Measurements from ENCODE around the gene NKX2-8.
A peak's percentile ranks its signal among the peaks of the same experiment; 100 is the strongest.

Gene NKX2-8

DNA sequence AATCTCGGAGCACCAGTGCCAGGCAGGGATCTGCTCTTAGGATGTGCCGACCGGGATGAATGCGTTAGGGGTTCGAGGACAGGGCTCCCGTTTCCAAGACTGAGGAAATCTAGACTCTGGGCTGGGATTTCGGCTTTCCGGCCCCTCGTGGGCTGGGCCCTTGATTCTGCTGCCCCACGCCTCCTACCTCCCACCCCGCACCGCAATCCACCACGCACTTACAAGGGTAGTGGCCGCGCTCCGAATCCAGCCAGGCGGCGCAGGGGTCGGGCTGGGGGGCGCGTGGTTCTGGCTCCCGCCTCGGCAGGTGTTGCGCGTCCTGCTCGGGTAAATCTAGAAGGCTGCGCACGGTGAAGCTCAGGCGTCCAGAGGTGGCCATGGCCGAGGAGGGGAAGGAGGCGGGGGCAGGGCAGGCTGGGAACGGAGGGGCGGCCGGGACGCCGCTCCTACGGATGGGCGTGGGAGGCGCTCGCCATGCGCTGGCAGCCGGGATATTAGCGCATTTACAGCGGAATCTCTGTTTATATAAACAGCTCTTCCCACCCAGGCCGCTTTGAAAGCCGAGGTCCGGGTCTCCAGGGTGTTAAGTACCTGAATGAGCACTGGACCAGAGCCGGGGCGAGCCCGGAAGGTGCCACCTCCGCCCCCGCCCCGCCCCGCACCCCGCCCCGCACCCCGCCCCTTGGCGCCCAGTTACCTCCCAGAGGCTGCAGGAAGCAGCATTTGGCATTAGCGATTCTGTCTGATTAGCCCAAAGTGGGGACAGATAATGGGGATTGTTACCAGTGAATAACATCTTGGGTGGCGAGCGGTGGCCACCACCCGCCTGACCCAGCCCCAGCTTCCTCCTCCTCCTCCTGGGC is at the start of gene NKX2-8:
Gene NKX2-8, minus strand, starts transcription at position 604 of the 863 bp plus-strand sequence. Its CDS starts 225 bp downstream, at position 379.
- DNase-seq, result no peak

DNA sequence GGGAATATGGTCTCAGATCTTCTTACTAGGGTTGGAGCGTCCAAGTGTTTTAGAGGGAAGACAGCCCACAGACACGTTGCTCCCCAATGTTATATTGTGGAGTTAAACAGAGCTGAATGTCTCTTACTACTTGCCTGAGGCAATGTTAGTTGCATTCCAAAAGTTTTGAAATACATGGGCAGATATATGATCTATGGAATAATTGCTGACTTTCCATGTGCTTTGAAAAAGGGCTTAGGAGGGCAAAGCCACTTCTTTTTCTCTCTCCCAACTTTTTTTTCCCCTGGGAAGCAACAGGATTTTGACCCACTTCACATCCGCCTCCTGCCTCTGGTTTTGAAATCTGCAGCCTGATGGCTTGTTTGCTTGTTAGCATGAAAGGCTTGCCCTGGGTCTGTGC is 45.6 kb upstream of the NKX2-8 start:
- no peak for DNase-seq

DNA sequence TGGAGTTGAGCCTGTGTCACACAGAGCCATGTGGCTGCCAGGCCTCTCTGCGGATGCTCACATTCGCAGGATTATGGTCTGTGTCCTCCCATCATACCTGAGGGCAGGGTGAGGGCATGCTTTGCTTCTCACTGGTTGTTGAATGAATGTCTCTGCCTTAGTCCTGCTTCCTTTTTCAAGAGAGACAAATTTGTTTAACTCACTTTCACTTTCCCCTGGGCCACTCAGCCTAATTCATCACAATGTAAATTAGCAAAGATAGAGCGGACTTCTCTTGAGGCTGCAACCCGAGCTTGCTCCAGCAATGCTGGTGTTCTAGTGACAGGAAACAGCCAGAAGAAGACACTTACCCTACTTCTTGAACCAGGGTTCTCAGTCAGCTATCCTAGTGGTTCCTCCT is 43.7 kb upstream of the NKX2-8 start:
- no peak for DNase-seq

DNA sequence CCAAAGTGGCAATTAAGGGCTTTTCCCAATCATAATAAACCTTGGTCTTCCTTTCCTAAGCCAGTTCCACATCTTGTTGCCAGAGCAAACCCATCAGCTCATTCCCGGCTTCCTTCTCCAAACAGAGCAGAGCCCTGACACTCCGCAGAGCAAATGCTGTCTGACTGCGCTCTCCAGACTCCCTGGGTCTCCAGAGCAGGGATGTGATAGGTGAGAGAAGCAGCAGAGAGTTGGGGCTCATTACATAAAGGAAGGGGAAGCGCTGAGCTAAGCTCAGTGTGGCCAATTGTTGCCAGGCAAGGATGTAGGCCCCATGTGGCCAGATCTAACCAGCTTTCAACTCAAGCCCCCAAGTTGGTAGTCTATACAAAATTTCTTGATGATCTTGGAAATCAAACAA is 43.0 kb upstream of the NKX2-8 start:
- DNase-seq, result no peak

DNA sequence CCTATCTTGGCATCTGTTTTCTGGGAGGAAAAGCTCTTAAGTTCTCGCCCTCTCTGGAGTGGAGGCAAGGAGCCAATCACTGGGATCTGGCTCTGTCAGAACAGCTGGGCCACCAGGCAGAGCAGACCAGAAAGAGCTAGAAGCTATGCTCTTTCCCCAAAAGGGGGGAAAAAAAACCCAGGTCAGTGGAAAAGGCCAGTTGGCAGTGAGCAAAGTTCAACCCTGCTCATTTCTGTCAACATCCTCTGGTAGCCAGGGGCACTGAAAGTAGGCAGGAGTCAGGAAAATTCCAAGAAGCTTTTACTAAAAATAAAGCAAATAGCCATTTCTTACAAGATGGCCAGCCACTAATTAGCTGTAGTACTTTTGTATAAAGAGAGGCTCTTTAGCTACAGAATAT is 42.6 kb upstream of the NKX2-8 start:
- DNase-seq, result no peak

DNA sequence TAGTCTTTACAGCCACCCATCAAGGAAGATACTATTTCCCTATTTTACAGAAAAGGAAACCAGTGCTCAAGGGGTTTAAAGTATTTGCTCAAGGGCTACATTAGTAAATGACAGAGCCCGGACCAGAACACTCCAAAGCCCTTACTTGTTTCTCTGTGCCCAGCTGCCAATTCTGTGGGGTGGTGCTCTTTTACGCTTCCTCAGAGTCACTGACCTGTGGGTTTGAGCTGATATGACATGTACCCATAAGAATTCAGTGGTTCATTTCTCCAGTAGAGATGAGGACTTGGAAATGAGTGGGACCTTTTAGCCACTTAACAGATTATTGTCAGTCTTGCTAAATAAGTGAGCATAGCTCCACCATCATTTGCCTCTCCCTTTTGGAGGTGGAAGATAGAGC is 37.4 kb upstream of the NKX2-8 start:
- no peak for DNase-seq

DNA sequence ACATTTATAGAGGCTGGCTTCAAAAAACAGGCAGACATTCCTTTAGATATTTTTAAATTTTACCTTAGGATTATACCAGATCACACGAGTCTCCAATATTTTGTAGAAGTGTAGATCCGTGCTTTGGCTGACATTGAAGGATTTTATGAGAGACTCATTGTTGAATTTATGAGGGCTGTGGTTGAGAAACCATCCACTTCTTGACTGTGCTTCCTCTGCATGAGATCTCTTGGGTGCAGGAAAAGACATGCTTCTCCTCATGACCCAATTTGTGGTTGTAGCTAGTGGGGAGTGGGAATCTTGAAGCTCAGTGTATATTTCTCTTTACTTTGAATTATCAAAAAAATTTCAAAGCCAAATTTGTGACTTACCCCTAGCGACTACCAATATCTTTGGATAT is 36.7 kb upstream of the NKX2-8 start:
- no peak for DNase-seq

DNA sequence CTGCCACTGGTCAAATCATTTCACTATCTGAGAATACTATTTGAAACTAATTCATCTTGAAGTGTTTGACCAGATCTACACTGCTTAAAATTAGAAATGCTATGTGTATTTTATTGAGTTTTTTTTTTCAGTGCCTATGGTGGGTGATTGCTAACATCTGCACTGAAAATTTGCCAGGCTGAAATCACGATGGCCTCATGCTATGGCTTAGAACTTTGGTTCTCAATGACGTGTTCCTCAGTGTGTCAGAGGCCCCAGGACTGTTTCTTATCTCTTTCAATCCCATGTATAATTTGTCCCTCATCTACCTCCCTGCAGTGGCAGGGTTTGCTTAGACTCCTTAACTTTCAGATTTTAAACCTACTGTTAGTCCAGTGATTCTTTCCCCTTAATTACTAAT is 36.2 kb upstream of the NKX2-8 start:
- no peak for DNase-seq

DNA sequence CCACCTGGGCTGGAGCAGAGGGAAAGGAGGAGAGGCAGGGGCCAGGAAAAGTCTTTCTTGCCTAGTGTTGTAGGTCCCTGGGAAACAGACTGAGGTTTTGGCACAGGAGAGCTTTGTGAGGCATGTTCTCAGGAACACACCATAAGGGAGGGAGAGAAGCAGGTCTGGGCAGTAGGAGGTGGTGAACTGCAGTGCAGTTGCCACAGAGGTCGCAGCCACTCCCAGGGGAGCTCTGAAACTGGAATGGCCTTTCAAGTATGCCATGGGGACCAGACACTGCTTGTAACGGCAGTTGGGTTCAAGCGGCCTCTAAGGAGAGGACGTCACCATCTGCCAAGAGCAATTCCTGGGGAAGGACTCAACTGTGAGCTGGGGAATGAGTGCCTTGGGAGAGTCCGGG is 35.4 kb upstream of the NKX2-8 start:
- DNase-seq, result no peak

DNA sequence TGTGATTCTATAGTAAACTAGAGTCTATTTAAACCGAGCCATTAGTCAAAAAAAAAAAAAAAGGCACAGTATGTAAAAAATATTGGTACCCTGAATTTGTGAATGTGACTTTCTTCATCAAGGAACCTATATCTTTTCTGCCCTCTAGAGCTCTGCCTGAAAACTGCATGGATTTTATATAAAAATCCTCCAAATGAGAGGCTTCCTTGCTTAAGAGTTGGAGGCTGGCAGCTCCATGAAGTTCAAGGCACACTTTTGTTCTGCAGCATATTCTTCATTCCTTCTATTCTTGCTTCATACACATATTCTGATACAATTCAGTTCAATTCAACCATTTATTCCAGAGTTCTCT is 23.1 kb upstream of the NKX2-8 start:
- no peak for DNase-seq

DNA sequence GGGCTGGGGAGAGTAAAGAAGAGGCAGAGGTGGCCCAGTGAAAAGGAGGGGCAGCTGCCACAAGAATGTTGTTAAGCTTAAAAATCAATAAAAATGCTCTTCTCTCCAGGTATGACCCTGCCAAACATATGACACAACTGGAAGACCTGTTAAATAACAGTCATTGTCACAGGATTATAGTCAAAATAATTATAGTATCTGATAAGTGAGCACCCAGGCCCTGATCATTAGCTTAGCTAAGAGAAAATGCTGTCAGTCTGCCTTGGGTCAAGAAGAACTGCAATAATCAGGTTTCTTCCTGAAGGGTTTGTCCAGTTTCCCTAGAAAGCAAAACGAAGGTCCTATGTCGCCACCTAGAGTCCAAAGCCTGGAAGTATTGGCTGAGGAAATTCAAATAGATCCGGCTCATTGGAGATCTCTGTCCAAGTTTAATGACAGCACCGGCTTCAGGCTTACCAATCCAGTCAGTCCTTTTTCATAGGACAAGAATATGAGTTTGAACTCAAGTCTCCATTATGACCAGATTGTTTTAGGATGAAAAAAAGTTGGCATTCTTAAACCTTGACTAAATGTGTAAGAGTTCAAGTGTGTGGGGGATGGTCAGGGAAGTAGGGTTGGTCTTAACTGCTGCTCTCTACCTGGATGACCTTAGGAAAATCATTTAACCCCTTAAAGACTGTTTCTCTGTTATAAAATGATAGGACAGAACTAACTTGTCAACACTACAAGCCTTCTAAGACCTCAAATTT is 22.5 kb upstream of the NKX2-8 start:
- peak; percentile 22 for DNase-seq

DNA sequence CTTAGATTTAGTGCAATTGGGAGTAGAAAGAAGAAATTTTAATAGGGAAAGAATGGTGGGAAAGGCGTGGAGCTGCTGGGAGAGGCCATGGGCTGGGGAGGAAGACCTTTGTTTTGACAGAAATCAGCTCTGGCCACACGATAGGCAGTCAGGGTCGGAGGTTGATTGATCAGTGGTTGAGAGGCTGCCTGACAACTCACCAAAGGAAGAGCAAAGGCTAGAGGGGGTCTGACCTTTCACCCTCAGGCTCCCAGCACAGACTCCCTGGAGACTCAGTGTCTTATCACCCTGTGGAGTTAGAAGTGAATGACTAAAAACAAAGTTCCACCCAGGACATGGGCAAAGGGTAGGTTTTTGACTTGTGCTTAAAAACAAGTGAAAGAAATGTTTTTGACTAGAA is 18.0 kb upstream of the NKX2-8 start:
- DNase-seq, result no peak

DNA sequence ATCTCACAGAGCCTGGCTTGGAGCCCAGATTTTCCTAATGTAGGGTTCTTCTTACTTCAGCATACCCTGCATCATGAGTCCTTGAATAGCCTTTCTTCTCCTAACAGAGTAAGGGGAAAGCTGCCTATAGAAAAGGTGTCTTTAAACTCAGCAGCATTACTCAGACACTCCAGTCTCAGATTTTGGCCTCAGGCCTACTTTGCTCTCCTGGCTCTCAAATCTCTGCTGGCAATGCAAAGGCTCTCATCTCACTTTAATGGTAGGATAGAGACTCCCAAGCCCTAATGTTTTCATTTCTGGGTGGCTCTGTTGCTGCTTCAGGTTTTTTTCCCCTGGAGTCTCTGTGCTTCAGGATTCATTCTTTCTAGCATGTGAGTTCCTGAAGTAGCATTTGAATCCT is 9.1 kb upstream of the NKX2-8 start:
- no peak for DNase-seq

DNA sequence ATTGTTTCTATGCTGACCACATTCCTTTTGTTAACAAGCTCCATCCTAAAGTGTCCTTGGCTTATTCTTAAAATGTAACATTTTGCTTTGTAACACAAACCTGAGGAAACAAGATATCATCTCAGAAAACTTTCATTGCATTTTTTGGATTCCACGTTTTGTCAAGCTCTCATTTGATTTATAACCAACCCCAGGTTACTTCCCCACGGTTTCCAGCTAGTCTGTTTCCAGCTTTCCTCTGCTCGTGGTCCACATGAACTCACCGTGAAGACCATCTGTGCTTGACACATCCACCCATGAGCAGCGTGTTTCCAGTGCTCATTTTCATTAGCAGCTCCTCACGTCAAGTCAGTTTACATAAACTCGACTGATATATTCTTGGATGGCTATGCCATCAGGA is 6.4 kb upstream of the NKX2-8 start:
- DNase-seq, result no peak

DNA sequence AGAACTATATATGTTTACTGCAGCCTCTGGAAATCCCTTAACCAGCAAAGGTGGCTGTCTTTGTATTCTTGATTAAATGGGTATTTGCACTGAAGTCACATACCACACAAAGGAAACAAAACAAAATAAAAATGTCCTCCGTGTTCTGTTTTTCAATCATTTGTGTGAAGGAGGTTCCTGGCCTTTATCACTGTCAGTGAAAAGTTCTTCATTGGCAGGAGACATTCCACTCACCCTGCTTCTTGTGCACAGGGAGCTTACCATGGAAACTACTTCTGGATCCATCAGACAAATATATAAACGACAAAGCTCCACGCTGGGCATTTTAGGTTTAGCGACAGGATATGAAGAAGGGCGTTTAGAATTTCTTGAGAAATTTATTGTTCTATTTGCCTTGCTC is 5.7 kb upstream of the NKX2-8 start:
- no peak for DNase-seq

DNA sequence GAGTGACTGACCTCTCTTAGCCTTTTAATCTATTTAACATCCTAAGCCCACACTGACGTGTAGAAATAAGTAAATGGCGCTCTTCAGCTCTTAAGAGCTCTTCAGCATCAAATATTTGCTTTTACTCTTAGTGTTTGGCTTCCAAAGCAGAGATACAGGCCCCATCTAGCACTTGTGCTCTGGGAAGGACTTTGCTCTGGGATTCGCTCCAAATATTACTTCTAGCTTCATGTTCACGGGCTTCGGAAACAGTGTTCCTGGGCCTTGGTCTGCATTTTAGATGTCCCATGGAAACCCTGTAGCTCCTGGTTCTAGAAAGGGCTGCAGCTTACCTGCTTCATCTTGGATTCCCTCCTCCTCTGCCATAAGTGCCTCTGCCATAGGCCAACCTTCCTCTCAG is 2.7 kb upstream of the NKX2-8 start:
- no peak for DNase-seq

DNA sequence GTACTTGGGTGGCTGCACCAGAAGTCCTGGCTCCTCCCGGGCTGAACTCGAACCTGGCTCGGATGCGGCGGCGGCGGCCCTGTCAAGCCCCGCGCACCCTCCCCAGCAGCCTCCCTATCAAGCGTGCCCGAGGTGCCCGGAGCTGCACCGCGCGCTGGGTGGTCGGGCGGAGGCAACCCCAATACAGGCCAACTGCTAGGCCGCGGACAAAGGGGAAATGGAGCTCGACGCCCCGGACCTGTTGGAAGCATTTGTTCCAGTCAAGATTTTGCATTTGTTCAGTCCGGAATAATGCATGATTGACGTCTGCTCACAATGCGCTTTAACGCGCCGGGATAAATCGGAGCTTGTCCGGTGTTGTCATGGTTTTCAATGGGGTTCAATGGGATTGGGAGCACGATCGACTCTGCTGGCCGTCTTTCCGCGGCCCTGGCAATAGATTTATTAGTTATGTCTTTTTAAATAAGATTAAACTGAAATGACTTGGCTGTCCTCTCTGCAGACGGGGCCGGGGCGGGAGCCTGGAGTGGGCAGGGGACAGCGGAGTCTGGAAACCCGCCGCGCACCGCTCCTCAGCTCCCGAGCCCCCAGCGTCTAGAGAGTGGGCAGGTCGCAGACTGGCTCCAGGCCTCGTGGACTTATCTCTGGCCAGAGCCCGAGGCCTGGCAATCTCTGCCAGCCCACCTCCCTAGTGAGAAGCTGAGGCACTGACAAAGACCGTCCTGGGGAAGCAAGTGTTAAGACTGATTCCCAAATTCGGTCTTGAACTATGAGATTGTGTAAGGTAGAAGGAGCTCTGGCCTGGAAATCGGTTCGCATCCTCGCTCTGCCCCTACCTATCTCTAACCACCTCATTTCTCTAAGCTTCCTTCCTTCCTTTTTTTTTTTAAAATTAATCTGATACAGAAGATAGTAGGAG is 1.7 kb upstream of the NKX2-8 start:
- DNase-seq, result no peak

DNA sequence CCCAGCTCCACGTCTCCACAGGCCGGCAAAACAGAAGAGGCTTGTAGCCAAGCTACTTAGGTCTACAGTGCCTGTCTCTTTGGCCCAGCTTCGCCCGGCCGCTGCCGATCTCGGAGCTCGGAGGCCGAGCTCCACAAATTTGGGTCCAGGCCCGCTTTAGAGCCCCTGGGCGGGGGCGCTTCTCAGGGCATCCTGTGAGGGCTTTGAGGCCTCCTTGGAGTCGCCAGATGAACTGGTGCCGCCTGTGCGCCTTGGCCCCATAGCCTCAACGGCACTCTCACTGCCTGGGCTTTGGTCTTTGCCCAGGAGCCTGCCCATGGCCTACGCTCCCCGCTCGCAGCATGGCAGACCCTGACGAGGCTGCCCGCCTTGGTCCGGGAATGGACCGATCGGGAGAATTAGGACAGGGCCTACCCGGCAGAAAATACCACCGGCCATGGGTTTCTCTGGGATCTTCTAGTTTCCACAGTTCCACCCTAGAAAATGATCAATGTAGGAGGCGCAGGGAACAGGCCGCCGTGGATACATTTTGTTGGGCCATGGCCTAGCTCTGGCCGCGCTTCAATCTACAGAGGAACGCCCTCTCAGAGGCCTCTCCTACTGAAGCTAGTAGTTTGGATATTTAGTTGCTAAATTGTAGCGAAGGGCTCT is 953 bp upstream of the NKX2-8 start:
- DNase-seq, result no peak

DNA sequence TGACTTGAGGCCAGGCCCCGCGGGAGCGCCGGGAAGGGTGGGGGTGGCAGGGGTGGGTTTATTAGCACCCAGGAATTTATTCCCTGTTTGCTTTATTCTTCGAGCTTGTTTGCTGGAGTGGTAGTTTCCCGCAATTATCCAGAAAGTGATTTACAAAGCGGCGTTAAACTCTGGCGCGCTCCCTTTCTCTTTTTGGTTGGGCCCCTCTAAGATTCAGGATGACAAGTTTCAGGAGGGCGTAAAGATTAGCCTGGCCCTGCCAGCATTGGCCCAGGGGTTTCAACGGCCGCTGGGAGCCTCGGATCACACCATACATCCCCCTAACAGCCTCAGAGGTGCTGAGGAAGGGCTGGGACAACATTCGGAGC is 444 bp upstream of the NKX2-8 start:
- no peak for DNase-seq

DNA sequence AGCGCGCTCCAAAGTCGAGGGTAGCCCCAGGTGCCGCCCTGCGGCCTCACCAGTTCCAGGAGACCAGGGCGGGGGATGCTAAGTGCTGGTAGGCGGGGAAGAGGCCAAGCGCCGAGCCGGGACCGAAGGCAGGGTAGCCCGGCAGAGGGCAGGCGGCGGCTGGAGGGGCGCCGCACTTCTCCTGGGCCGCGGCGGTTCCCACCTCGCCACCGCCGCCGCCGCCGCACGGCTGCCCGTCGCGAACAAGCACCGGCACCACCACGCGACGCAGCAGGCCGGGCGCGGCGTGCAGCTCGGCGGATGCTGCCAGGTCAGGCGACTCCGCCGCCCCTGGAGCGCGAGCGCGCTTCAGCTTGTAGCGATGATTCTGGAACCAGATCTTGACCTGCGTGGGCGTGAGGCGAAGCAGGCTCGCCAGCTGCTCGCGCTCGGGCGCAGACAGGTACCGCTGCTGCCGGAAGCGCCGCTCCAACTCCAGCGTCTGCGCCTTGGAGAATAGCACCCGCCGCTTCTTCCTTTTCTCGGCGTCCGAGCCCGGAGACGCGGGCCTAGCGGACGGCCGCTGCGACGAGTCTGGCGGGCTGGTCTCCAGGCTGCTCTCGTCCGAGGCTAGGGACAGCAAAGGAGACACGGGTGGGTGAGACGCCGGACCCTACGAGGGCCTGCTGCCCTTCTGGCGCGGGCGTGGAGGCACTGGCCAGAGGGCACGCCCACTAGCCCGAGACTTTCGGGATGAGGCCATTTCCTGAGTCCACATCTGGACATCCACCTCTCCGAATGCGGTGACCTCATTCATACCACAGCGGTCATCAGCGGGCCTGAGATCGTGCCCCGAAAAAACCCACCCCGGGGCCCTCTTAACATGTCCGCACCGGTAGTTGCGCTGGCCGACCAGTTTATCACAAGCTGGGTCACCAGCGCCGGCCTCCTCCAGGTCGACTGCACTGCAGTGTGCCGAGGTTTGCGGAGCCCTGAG is 1.3 kb downstream of the NKX2-8 start:
- DNase-seq, result peak; percentile 13

DNA sequence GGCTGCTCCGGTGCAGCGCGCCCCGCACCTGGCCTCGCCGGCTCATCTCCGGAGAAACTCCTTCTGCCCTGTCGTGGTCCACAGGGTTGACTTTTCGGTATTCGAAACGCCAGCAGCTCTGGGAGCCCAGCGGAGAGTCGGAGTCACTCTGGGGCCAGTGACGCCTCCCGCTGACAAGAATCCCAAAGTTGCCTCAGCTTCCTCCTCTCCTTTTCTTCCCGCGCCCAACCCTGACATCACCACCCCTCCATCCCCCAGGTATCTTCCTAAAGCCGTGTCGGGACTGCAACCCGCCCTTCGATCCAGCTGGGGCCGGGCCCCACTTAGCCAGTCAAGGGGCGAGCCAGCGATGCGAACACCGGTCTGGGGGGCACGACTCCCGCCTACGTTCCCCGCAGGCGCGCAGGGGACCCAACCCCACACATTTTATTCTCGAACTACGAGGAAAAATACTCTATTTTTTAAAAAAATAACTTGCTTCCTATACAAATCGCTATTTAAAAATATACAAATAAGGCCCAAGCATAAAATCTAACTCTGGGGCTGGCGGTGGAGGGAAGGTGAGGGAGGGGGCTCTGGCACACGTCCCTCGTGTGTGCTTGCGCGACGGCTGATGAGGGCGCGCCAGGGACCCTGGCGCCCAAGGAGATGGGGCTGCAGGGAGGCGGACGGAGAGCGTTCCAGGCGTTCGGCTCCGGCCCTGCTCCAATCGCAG is 2.1 kb downstream of the NKX2-8 start:
- DNase-seq, result no peak
